GM18867 (cell line): ENCODE data around the gene HSF4.

Experiments
- ATAC-seq: cut with Tn5 transposase; IDR thresholded peaks from one replicate; pipeline ENCODE4 v1.9.1; 2021; ENCODE audit warnings: mild to moderate bottlenecking, moderate library complexity; ENCODE audit not compliant: unreplicated experiment

The HSF4 gene

DNA sequence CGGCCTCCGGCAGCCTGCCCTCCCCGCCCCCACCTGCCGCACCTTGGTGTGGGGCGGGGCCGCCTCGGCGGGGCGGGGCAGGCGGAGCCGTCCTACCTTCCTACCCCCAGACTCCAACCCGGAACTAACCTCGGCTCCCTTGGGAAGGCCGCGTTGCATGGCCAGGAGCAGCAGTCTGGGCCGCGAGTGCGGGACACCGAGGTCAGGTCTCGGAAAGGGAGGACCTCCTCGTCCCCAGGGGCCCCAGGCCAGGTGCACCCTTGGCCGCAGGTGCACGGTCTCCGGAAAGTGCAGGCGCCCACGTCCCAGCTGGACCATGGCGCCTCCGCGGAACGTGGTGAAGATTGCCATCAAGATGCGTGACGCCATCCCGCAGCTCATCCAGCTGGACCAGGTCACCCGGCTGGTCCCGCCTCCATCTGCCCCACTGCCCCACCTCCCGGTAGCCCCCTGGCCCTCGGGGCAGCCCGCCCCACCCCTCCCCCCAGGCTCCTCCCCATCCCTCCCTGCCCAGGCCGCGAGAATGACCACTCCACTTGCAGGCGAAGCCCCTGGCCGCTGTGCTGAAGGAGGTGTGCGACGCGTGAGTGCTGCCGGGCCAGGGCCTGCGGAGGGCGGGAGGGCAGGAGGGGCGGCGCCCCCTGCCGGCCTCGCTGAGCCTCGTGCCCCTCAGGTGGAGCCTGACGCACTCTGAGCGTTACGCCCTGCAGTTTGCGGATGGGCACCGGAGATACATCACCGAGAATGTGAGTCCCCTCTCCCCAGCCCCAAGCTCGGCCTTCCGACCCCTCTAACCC, 34.7 kb downstream of the HSF4 start, which contains the start of gene ELMO3:
Gene ELMO3 (plus strand): TSS at position 121 of the 797 bp plus-strand sequence. CDS start 196 bp downstream, at position 317.
- no peak for ATAC-seq

DNA sequence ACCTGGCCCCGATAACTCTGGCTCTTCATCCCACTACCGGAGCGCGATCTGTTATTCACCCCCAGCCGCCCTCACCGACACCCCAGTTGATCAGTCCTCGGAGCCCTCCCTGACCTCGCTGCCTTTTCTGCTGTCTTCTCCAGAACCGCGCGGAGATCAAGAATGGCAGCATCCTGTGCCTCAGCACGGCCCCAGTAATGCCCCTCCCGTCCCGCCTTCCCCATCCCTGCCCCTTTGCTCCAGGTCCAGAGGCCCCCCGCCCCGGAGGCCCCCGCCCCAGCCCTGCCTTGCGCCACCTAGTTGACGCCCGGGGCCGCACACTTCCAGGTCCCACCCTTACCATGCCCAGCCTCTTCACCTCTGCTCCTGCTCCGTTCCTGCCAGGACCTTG, 35.3 kb downstream of the HSF4 start:
- no peak for ATAC-seq

DNA sequence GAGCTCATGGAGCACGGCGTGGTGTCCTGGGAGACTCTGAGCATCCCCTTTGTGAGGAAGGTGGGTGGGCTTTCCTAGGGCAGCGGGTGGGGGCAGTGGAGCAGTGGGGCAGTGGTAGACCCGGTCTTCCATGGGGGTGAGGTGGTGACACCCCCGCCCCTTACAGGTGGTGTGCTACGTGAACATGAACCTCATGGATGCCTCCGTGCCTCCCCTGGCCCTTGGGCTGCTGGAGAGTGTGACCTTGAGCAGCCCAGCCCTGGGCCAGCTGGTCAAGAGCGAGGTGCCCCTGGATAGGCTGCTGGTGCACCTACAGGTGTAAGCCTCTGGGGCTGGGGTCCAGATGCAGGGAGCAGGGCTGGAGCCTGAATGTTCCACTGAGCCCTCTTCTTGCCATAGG, 35.9 kb downstream of the HSF4 start:
- no peak for ATAC-seq

DNA sequence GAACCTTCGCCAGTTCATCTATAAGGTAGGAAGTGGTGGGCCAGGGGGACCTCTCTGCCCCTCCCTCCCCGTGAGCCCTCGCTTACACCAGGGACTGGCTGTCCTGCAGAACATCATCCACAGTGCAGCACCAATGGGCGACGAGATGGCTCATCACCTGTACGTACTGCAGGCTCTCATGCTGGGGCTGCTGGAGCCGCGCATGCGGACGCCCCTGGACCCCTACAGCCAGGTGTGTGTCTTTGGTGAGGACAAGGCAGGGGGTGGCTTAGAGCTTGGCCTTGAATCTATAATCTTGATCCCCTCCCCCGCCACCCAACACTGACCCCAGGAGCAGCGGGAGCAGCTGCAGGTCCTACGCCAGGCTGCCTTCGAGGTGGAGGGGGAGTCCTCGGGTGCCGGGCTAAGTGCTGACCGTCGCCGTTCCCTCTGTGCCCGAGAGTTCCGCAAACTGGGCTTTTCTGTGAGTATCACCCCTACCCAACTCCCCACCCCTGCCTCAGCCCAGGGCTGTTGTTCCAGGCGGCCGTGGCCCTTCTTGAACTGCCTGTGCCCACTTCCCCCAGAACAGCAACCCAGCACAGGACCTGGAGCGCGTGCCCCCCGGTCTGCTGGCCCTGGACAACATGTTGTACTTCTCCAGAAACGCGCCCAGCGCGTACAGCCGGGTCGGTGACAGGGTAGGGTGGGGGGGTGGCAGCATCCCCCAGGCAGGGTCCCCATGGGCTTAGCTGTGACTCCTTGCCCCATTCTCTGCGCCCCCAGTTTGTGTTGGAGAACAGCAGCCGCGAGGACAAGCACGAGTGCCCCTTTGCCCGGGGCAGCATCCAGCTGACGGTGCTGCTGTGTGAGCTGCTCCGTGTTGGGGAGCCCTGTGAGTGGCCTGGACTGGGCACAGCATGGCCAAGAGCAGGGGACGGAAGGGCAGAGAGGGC, 37.1 kb downstream of the HSF4 start:
- ATAC-seq, result no peak

DNA sequence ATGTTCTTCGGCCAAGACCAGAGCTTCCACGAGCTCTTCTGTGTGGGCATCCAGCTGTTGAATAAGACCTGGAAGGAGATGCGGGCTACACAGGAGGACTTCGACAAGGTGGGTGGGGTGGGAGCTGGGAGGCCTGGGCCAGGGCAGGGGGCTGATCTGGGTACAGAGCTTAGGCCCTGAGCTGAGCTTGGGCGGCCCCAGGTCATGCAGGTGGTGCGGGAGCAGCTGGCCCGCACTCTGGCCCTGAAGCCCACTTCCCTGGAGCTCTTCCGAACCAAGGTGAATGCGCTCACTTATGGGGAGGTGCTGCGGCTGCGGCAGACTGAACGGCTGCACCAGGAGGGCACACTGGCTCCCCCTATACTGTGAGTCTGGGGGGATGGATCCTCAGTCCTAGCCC, 37.9 kb downstream of the HSF4 start:
- ATAC-seq, result no peak

DNA sequence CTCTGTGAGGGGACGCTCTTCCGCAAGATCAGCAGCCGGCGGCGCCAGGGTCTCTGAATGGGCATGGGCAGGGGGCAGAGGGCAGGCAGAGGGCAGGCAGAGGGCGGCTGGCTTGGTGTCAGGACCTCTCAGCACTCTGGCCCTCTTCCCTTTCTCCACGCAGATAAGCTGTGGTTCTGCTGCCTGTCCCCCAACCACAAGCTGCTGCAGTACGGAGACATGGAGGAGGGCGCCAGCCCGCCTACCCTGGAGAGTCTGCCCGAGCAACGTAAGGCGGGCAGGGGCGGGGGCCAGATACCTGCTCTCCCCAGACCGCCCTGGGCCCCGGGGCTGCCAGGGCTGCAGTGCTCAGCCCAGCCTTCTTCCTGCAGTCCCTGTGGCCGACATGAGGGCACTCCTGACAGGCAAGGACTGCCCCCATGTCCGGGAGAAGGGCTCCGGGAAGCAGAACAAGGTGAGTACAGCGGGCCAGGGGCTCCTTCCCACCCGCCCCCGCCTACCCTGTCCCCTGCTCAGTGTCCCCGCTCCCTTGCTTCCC, 38.5 kb downstream of the HSF4 start:
- no peak for ATAC-seq

DNA sequence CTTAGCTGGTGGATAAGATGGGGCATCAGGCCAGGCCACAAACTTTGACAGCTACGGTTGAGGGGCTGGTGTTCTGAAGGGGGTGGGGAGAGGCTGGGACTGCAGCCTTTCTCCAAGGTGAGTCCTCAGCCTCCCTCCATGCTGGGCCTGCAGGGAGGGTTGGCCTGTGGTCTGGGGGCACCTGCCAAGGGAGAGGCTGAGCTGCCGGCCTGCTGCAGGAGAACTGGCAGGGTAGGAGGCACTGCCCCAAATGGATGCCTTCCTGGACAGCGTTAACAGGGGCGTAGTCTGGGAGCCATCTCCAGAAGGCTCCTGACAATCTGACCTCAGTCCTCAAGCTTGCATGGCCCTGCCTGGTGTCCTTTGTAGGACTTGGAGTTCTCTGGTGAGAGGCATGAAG, 39.5 kb downstream of the HSF4 start:
- no peak for ATAC-seq

DNA sequence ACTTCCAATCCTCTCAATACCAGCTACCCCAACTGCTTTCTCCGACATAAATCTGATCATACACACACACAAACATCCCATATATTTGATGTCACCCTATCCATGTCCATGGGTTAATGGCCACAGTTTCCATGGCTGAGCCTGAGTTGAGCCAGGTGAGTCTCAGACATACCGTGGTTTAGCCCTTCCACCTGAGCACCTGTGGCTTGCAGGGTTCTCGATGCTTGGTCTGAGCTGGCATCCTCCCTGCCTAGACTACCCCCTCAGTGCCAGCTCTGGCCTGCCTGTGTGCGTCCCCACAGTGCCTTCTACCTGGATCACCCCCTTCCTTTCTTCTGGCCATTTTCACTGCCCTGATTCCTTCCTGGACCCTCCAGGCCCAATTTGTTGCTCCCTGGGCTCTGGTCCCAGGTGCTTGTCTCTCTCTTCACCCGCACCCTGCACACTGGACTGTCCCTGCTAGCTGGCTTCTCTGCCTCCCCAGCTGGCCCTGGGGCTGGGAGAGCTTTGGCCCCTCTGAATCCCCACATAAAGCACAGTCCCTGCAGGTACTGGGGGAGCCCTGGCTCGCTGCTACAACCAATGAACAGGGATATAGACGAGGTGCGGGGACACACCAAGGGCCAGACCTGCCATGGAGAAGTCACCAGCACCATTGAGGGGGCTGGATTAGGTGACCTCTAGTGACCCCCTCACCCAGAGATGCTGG, 41.7 kb downstream of the HSF4 start:
- no peak for ATAC-seq

DNA sequence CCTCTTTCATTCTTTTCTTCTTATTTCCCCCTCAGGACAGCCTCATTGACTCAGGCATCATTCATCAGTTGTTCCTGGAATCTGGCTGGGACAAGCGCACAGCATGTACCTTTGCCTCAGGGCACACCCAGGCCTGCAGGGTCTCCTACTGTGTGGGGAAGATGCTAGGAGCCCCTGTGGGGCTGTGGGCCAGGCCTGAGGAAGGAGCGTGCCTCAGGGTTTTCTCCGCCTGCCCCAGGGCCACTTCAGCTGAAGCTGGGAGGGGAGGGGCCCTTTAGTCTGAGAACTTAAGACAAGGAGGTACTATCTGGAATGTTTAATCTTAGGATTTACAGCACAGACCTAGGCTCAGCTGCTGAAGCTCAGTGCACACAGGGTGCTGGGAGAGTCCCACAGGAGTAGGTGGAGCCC, 42.3 kb downstream of the HSF4 start:
- ATAC-seq, result no peak

DNA sequence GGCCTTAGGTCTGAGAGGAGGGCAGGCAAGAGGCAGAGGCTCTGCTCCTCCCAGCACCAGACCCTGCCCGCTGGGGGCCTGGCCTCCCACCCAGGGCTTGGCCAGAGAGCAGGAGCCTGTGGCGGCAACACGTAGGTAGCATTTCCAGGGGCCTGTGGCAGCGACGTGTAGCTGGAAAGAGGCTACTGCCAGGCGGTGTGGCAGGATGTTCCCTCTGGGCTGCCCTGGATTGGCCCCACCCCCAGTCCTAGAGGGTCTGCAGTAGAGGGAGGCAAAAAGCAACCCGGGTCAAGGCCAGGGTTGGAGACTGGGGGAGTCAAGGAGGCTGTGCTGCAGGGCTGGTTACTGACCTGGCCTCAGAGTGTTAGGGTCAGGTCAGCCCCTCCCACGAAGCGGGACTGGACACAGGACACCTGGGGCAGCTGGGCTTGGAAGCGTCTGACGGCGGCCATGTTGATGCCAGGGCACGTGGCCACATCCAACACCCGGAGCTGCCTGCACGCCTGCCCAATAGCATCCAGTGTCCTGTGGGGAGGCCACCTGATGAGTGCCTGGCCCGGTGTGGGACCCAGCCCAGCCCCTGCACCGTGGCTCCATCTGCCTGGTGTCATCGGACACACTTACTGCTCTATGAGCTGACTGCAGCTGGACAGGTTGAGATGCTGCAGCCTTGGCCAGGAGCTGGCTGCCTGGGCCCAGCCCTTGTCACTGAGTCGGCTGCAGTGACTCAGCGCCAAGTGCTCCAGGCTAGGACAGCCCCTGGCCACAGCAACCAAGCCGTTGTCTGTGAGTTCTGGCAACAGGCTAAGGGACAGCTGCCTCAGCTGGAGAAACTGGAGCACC, 42.9 kb downstream of the HSF4 start:
- no peak for ATAC-seq

DNA sequence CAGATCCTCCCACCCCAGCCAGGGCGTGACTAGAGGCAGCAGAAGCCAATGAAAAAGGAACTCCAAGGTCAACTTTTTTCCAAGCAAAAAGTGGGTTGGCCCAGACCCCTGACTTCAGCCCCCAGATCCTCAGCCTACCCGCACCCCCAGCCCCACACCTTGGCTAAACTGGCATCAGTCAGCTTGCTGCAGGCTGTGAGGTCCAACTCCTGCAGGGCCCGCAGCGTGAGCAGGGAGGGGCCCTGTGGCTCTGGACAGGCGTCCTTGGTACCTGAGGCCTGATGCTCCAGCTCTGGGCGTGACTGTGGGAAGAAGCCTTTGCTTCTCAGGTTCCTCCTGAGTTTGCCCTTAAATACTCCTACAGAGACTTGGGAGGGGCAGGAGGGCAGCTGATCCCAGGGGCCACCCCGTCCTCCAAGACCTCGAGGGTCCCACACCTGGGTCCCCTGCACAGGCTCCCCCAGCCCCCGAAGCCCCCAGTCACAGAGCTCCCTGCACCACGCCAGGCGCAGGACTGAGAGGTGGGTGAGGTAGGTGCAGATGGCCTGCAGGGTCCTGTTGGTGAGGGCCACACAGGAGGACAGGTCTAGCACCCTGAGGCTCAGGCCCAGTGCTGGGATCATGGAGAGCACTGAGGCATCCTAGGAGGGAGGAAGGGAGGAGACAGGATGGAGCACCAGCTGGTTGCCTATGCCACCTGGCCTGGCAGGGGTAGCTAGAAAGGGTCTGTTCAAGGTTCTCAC, 43.8 kb downstream of the HSF4 start:
- ATAC-seq, result no peak

DNA sequence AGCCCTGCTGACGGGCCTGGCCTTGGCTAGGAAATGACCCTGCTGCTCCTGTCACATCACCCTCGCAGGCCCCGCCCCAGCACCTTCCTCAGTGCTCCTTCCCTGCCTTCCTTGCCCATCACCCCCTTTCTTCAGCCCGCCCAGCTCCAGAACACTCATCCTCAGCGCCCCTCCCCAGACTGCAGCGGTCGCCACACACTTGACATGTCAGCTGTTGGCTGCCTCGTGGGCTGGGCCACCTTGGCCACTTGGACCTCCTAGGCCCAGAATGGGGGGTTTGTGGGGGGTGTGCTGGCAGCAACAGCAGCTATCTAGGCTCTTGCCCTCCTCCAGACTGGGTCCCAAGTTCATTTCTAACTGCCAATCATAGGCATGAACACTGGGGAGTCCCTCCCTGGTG, 45.0 kb downstream of the HSF4 start:
- no peak for ATAC-seq

DNA sequence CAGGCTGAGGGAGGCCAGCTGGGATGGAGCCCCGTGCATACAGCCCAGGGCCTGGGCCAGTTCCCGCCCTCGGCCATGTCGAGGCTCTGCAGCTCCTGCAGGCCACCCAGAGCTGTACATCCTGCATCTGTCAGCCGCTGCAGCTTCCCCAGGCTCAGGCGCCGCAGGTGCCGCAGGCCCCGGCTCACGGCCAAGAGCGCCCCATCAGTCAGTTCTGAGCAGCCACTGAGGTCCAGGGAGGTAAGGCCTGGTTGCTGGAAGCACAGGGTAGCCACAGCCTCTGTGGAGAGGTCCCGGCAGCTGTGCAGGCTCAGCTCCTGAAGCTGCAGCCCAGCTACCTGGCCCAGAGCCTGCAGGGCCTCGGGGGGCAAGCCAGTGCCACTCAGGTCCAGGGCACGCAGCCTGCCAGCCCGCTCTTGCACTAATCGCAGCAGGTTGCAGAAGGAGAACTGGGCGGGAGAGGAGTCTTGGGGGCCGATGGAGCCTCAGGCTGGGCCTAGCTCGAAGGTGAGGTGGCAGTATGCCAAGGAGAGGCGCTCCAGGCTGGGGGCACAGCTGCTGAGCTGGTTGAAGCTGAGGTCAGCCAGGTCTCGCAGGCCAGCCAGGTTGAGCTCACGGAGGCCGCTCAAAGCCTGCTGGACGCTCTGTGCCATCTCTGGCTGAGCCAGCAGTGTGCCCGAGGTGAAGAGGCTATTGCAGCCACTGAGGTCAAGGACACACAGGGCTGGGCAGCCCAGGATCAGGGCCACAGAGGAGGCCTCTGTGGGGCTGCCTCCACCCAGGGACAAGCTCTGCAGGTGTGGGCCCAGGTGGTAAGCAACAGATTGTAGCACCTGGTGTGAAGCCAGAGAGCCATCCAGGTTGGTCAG, 45.8 kb downstream of the HSF4 start:
- no peak for ATAC-seq

DNA sequence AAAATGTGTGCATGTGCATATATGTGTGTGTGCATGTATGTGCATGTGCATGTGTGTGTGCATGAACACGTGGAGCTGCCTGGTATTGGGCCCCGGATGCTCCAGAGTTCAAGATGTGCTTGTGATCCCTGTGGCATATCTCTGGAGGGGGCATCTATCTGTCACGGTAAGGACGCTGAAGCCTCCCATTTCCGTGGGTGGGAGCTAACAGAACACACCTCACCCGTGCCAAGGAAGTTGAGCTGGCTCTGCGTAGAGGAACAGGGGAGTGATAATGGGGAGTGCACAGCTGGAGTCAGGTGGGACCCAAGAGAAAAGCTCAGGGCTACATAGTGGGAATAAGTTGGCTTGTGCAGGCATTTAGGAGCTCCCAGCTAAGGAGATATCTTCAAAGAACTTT, 47.1 kb downstream of the HSF4 start:
- no peak for ATAC-seq

DNA sequence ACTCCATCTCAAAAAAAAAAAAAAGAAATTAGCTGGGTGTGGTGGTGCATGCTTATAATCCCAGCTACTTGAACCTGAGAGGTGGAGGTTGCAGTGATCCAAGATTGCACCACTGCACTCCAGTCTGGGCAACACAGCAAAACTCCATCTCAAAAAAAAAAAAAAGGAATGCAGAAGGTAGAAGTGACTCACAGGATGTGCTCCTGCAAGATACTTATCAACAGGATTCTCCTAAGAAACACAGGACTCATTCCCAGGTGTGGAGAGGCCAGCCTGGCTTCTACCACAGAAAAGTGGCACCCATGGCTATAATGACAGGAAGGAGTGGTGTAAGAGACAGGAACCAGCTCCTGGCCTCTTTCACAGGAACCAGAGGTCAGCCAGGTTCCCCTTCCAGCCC, 48.2 kb downstream of the HSF4 start:
- no peak for ATAC-seq

DNA sequence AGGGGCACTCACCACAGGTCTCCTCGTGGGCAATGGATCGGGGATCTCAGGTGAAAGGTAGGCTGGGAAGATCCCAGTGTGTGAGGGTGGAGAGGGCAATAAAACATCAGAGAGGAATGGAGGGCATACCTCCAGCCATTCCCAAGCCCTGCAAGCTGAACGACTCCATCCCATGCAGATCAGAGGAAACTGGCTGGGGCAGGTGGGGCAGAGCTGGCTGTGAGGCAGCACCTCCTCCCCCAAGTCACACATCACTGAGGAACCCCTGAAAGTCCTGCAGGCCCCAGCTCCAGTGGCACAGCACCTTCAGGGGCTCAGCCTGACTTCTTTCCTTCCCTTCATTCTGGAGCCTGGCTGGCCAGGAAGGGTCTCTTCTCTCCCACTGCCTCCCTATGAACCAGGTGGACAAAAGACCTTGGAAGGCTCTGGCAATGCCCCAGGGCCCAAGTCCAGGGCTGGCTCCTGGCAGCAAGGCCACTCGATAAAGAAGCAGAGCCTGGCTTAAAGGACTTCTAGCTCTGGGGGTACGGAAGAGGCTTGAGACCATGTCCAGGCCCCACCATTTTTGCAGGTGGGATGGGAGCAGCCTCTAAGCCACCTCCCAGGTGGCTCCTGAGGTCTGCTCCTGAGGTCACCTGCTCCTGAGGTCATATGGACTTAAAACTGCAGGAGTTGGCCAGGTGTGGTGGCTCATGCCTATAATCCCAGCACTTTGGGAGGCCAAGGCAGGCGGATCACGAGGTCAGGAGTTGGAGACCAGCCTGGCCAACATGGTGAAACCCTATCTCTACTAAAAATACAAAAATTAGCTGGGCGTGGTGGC, 48.9 kb downstream of the HSF4 start:
- no peak for ATAC-seq

DNA sequence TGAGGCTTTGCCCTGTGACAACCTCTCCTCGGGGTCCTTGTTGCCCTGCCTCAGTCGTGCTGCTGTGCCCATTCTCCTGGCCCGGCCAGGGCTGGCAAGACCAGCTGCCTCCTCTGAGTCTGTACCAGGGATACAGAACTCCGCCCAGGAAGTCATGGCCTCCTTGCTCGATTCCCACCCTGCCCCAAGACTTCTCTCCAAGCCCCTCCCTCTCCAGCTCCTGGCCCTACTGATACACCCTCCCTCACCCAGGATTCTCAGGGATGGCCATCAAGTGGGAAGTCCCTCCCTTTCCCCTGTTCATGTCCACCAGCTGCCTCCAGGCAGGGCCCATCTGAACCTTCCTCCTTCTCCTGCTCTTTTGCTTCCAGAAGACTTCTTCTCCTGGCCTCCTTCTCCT, 51.2 kb downstream of the HSF4 start:
- ATAC-seq, result no peak
